Measurements from ENCODE around the gene TBC1D22B. TPM values are rescaled to one million over a fixed set of nuclear protein-coding genes. Genes with fewer than 3 reads are reported as not detected.

TBC1D22B gene
- total RNA-seq, 4 donors from 2014 or later: 8.0 to 9.5 (median 8.5) TPM

- TF ChIP-seq CTCF (IDR thresholded peaks at IDR 0.05): no peak
- ATAC-seq (ENCODE audit: low FRiP score): no peak
- no peak for DNase-seq (ENCODE audit: low spot score)
These were observed 22.8 kb downstream of the TBC1D22B start for GRCh38 chr6:37280162-37280887.

- TF ChIP-seq CTCF (IDR thresholded peaks at IDR 0.05): no peak
- no peak for DNase-seq (ENCODE audit: low spot score)
- no peak for ATAC-seq (ENCODE audit: low FRiP score)
These were observed 24.8 kb downstream of the TBC1D22B start for GRCh38 chr6:37282371-37282770.

- TF ChIP-seq CTCF (IDR thresholded peaks at IDR 0.05): no peak
- no peak for ATAC-seq (ENCODE audit: low FRiP score)
- DNase-seq (ENCODE audit: low spot score): no peak
These were observed 25.7 kb downstream of the TBC1D22B start for GRCh38 chr6:37283268-37283667.

- ATAC-seq (ENCODE audit: low FRiP score) (peak; percentile 78), DNase-seq (ENCODE audit: low spot score) (no peak)
- no peak for TF ChIP-seq CTCF (IDR thresholded peaks at IDR 0.05)
These were observed 26.1 kb downstream of the TBC1D22B start for GRCh38 chr6:37283671-37284151.

- ATAC-seq (ENCODE audit: low FRiP score): no peak
- TF ChIP-seq CTCF (IDR thresholded peaks at IDR 0.05): no peak
- no peak for DNase-seq (ENCODE audit: low spot score)
These were observed 27.2 kb downstream of the TBC1D22B start for GRCh38 chr6:37284781-37285180.

- ATAC-seq (ENCODE audit: low FRiP score) (no peak), DNase-seq (ENCODE audit: low spot score) (no peak)
- no peak for TF ChIP-seq CTCF (IDR thresholded peaks at IDR 0.05)
These were observed 28.3 kb downstream of the TBC1D22B start for GRCh38 chr6:37285861-37286311.
